Sigmoid colon (tissue), 4 donors: ENCODE measurements around the gene ELMO3.
A peak's percentile ranks its signal among the peaks of the same experiment; 100 is the strongest.

Experiments
- EP300 ChIP-seq, 4 donors: sonication (generic); formaldehyde crosslinking; IDR thresholded peaks; one replicate each; pipeline ENCODE4 v1.6.1; 2017; ENCODE audit warnings: antibody characterized with exemption in 4 of 4
- POLR2A ChIP-seq, 2 donors: fragments of 450-650 bp; IDR thresholded peaks; one replicate each; pipeline ENCODE4 v1.6.1; 2016; ENCODE audit warnings: antibody characterized with exemption in 2 of 2, mild to moderate bottlenecking in 2 of 2, moderate library complexity in 2 of 2
- POLR2AphosphoS5 ChIP-seq, 4 donors: sonication (generic); formaldehyde crosslinking; IDR thresholded peaks; one replicate each; pipeline ENCODE4 v1.6.1; 2017; ENCODE audit warnings: antibody characterized with exemption in 4 of 4
- TF ChIP-seq, protein P1 (sequence below), 4 experiments: fragments of 450-650 bp in 3 of 4; fragments of 200-600 bp in 1 of 4; IDR thresholded peaks; one replicate each; pipeline ENCODE4 v1.5.1; 2016 to 2019; ENCODE audit warnings: antibody characterized with exemption in 4 of 4, mild to moderate bottlenecking in 3 of 4, moderate library complexity in 2 of 4

DNA sequence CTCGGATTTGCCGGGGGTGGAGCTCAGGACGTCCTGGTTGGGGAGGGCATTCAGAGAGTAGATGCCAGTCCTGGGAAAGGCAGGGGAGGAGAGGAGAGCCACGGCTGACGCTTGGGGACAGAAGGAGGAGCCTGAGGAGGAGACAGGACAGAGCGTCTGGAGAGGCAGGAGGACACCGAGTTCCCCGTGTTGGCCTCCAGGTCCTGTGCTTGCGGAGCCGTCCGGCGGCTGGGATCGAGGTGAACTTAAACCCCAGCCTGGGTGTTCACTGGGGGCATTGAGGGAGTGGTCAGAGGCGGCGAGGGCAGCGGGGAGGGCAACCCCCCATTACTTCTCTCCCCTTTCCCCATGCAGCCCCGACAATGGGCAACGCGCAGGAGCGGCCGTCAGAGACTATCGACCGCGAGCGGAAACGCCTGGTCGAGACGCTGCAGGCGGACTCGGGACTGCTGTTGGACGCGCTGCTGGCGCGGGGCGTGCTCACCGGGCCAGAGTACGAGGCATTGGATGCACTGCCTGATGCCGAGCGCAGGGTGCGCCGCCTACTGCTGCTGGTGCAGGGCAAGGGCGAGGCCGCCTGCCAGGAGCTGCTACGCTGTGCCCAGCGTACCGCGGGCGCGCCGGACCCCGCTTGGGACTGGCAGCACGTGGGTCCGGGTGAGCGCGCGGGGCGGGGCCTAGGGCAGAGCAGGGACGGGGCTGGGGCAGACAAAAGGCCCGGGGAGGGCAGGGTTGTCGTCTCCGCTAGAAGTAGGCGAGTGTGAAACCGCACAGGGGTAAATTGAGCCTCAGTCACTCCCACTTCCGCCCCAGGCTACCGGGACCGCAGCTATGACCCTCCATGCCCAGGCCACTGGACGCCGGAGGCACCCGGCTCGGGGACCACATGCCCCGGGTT lies 24.9 kb upstream of the ELMO3 start:
- TF ChIP-seq POLR2AphosphoS5 (IDR thresholded peaks at IDR 0.05): peak; percentile 54 to 86 (median 76)
- TF ChIP-seq POLR2A (IDR thresholded peaks at IDR 0.05): peak; percentile 61 to 67
- TF ChIP-seq, protein P1, sequence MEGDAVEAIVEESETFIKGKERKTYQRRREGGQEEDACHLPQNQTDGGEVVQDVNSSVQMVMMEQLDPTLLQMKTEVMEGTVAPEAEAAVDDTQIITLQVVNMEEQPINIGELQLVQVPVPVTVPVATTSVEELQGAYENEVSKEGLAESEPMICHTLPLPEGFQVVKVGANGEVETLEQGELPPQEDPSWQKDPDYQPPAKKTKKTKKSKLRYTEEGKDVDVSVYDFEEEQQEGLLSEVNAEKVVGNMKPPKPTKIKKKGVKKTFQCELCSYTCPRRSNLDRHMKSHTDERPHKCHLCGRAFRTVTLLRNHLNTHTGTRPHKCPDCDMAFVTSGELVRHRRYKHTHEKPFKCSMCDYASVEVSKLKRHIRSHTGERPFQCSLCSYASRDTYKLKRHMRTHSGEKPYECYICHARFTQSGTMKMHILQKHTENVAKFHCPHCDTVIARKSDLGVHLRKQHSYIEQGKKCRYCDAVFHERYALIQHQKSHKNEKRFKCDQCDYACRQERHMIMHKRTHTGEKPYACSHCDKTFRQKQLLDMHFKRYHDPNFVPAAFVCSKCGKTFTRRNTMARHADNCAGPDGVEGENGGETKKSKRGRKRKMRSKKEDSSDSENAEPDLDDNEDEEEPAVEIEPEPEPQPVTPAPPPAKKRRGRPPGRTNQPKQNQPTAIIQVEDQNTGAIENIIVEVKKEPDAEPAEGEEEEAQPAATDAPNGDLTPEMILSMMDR (IDR thresholded peaks at IDR 0.05): peak in 3 of 4 experiments; percentile 10 to 37 (median 33)
- peak in 1 of 4 donors; percentile 70 for TF ChIP-seq EP300 (IDR thresholded peaks at IDR 0.05)
